GM12891 (cell line): ENCODE measurements around the gene CNMD.
"Not testable (repeated sequence)": the region's sequence is repeated elsewhere in the genome, so short reads cannot be mapped to it uniquely, and the experiment has no call there.

Source experiments
- DNase-seq: peaks from one replicate; pipeline ENCODE4 v3.0.0; 2011; ENCODE audit warnings: low spot score; ENCODE audit not compliant: insufficient read length
- FAIRE-seq: peaks from 2 replicates; lab custom pipeline; 2011; peaks lifted over from hg19 to GRCh38; lab: Jason Lieb, UNC
- PAX5 ChIP-seq: IDR thresholded peaks from 2 replicates; pipeline ENCODE4 v1.6.1; 2011; ENCODE audit warnings: low read length, moderate library complexity, mild to moderate bottlenecking; ENCODE audit not compliant: insufficient read depth, severe bottlenecking
- POLR2A ChIP-seq: IDR thresholded peaks from 2 replicates; pipeline ENCODE4 v1.6.1; 2011; ENCODE audit warnings: low read depth, low read length, control low read depth
- POLR2AphosphoS5 ChIP-seq: IDR thresholded peaks from 2 replicates; pipeline ENCODE4 v1.6.1; 2011; ENCODE audit warnings: low read depth, low read length, control low read depth
- POU2F2 ChIP-seq: IDR thresholded peaks from 2 replicates; pipeline ENCODE4 v1.6.1; 2011; ENCODE audit warnings: low read depth, mild to moderate bottlenecking, control low read depth, low read length, moderate library complexity
- SPI1 ChIP-seq: IDR thresholded peaks from 2 replicates; pipeline ENCODE4 v1.6.1; 2011; ENCODE audit warnings: low read depth, low read length, control low read depth
- TAF1 ChIP-seq: IDR thresholded peaks from 2 replicates; pipeline ENCODE4 v1.6.1; 2011; ENCODE audit warnings: low read depth, low read length, control low read depth

CNMD gene

GRCh38 chr13:52734075-52734623, 5.5 kb downstream of the CNMD start:
- FAIRE-seq (no peak), DNase-seq (no peak)
- TF ChIP-seq POLR2AphosphoS5: no peak
- TF ChIP-seq PAX5: no peak
- no peak for TF ChIP-seq TAF1
- TF ChIP-seq SPI1: no peak
- TF ChIP-seq POLR2A: no peak
- no peak for TF ChIP-seq POU2F2

- DNase-seq (no peak), FAIRE-seq (no peak)
- TF ChIP-seq SPI1 (no peak), POLR2AphosphoS5 (no peak), POLR2A (no peak), TAF1 (no peak), POU2F2 (no peak), PAX5 (no peak)
These were observed 13.4 kb downstream of the CNMD start for GRCh38 chr13:52726258-52726657.

GRCh38 chr13:52725302-52725701, 14.3 kb downstream of the CNMD start:
- no peak for TF ChIP-seq TAF1
- no peak for DNase-seq
- no peak for FAIRE-seq

DNA sequence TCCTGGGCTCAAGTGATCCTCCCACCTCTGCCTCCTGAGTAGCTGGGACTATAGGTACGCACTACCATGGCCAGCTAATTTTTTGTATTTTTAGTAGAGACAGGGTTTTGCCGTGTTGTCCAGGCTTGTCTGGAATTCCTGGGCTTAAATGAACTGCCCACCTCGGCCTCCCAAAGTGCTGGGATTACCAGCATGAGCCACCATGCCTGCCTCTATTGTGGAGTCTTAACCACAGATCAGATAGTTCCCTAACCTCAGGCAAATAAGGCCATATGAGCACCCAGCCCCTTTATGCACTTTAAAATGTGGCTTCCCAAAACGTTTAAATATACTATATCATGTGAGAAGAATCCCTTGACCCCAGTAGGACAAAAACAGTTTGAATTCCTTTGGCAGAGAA, 16.4 kb downstream of the CNMD start:
- no peak for FAIRE-seq
- no peak for DNase-seq
- no peak for TF ChIP-seq POLR2A
- TF ChIP-seq POU2F2: no peak
- no peak for TF ChIP-seq POLR2AphosphoS5
- no peak for TF ChIP-seq SPI1
- no peak for TF ChIP-seq TAF1
- TF ChIP-seq PAX5: no peak

- not testable (repeated sequence) for DNase-seq, FAIRE-seq
These were observed 18.3 kb downstream of the CNMD start for GRCh38 chr13:52721356-52721755.

DNA sequence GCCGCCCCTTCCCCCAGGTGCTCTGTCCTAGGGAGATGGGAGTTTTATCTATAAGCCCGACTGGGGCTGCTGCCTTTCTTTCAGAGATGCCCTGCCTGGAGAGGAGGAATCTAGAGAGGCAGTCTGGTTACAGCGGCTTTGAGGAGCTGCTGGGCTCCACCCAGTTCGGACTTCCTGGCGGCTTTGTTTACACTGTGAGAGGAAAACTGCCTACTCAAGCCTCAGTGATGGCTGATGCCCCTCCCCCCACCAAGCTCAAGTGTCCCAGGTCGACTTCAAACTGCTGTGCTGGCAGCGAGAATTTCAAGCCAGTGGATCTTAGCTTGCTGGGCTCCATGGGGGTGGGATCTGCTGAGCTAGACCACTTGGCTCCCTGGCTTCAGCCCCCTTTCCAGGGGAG, 18.7 kb downstream of the CNMD start:
- not testable (repeated sequence) for DNase-seq, FAIRE-seq

DNA sequence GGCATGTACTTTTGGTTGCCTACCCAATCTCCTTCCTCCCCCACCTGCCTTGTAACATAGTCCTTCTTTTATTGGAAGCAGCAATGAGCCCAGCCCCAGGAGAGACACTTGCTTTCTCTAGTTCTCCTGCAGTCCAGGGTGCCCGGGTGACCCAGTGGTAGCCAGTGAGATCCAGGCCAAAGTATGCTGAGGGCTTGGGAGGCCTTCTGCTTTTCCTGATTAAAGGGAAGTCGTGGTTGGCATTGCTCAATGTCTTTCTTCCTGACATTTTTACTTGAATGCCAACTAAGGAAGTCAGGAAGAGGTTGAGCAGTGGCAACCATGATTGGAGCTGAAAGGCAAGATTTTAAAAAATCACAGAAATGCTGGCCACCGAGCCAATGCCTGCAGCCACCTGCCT, 25.7 kb downstream of the CNMD start:
- DNase-seq (no peak), FAIRE-seq (no peak)
- TF ChIP-seq SPI1: no peak
- TF ChIP-seq POLR2A: no peak
- no peak for TF ChIP-seq PAX5
- no peak for TF ChIP-seq POLR2AphosphoS5
- no peak for TF ChIP-seq TAF1
- no peak for TF ChIP-seq POU2F2

DNA sequence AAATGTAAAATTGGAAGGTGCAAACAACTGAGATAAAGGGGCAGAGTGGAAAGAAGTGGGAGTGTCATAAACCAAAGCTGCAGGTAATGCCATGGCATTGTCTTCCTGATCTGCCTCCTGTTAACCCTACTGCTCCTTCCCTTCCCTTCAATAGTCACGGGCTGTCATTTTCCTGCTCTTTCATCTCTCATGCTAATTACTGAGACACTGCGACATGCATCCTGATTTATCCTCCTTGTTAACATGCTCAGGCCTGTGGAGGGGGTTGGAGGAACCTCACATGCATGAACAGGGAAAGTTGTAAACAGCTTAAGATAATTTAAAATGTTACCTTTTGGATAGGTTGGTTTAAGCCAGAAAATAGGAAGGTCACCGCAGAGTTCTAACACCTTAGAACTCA, 27.2 kb downstream of the CNMD start:
- TF ChIP-seq POLR2A: no peak
- no peak for TF ChIP-seq SPI1
- no peak for TF ChIP-seq PAX5
- TF ChIP-seq TAF1: no peak
- TF ChIP-seq POU2F2: no peak
- no peak for TF ChIP-seq POLR2AphosphoS5
- FAIRE-seq (no peak), DNase-seq (no peak)

GRCh38 chr13:52711286-52711685, 28.3 kb downstream of the CNMD start:
- FAIRE-seq (no peak), DNase-seq (no peak)
- TF ChIP-seq POLR2AphosphoS5: no peak
- TF ChIP-seq PAX5: no peak
- no peak for TF ChIP-seq TAF1
- no peak for TF ChIP-seq POU2F2
- TF ChIP-seq SPI1: no peak
- TF ChIP-seq POLR2A: no peak

DNA sequence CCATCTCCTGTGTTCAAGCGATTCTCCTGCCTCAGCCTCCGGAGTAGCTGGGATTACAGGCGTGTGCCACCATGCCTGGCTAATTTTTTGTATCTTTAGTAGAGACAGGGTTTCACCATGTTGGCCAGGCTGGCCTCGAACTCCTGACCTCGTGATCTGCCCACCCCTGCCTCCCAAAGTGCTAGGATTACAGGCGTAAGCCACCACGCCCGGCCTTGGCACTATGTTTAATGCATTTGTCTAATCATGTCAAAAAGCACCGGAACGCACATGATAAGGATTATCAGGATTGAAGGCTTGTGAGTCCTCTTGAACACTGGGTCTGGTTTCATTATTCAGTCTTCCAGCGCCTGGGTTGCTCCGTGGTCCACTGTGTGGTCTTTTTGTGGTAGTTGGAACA, 31.4 kb downstream of the CNMD start:
- DNase-seq, FAIRE-seq: not testable (repeated sequence)

DNA sequence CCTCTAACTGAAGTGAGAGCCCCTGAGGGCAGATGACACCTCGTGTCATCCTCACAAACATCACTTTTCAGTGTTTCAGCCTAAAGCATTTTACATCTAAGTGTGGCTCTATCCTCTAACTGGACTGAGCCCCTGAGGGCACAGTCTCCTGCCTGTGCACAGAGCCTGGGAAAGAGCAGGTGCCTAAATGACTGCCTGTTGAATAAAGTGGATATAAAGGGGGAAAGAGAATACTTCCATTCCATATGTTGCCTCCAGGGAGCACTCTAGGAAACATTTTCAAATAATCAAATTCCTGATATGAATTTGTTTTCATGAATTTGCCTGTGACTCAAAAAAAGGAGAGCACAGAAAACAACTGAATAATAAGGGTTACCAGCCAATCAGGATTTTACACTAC, 32.2 kb downstream of the CNMD start:
- FAIRE-seq: no peak
- TF ChIP-seq POU2F2: no peak
- no peak for DNase-seq

DNA sequence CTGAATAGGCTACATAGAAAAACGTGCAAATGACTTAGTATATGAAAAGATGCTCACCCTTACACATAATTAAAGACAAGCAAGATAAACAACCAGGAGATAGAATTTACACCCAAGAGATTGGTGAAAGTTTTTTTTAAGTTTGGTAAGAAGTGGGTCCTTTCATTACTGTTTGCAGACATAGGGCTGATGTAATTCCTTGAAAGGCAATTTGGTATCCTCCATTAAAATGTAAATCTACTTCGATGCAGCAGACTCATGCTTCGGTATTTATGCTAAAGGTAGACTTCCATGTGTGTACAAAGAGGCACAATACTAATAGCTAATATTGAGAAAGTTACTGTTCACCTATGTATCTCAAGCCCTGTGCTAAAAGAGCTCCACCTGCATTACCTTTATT, 33.5 kb downstream of the CNMD start:
- TF ChIP-seq POLR2AphosphoS5: no peak
- no peak for FAIRE-seq
- DNase-seq: no peak
